Stimulated activated CD4-positive, alpha-beta T cell treated with anti-CD3 and anti-CD28 coated beads, Interleukin-4, amount 100 ng/mL, for 48 hours (primary cell): Measurements from ENCODE around the gene TCF3.
"Not testable (repeated sequence)": the region's sequence is repeated elsewhere in the genome, so short reads cannot be mapped to it uniquely, and the experiment has no call there.

Experiments
- DNase-seq, 2 donors: peaks; one replicate each; pipeline ENCODE4 v3.0.0-alpha.2; 2020; ENCODE audit warnings: low read depth in 2 of 2

Gene TCF3

DNA sequence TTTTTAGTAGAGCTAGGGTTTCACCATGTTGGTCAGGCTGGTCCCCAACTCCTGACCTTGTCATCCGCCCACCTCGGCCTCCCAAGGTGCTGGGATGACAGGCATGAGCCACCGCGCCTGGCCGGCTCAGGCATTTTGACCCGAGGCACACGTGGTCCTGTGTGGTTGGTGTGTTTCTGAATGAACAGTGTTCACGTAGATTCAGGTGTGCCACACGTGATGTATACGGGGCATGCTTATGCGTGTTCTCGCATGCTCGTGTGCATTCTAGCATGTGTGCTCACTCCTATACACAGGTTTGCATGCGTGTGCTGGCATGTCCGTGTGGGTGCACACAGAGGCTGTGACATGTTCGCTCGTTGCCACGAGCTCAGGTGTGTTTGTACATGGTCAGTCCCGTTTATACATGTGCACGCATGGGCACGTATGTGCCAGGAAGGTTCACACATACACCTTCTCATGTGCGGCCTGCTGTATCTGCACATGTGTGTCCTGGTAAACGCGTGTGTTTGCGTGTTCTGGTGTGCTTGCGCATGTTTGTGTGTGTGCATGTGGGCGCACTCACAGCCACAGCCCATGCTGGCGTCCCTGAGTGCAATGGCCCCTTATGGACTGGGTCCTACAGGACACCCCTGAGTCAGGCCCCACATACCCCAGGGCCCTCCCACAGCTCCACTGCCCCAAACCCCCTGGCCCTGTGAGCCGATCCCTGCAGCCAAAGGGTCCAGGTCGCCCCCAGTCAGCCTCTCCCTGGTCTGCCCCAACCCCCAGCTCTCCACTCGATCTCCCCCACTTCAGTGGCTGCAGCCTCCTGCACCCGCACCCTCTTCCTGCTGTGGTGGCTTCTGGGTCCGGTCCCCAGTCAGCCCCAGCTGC is 20.6 kb upstream of the TCF3 start:
- no peak for DNase-seq

DNA sequence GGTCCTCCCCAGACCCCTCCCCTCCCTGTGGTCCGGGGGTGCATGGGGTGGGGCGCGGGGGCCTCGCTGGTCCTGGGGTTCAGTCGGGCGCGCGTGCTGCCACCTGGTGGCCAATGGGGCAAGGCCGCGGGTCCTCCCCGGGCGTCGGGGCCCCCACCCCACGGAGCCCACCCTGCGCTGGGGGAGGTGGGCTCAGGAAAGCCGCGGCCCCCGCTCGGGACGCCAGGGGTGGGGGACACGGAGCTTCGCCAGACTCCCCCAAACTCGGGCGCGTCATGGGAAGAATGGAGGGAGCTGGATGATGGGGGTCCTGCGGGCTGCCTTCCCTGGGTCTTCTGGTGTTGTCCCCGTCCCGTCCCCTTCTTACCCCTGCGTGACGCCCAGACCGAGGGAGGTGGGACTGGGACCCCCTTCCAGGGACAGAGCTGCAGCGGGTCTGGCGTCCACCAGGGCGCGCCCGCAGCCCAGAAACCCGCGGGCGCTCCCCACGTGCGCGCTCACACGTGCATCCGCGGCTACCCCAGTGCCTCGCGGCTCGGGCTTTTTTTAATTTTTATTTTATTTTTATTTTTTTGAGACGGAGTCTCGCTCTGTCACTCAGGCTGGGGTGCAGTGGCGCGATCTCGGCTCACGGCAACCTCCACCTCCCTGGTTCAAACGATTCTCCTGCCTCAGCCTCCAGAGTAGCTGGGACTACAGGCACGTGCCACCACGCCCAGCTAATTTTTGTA is 19.8 kb upstream of the TCF3 start:
- DNase-seq, result peak; percentile 36 to 56

DNA sequence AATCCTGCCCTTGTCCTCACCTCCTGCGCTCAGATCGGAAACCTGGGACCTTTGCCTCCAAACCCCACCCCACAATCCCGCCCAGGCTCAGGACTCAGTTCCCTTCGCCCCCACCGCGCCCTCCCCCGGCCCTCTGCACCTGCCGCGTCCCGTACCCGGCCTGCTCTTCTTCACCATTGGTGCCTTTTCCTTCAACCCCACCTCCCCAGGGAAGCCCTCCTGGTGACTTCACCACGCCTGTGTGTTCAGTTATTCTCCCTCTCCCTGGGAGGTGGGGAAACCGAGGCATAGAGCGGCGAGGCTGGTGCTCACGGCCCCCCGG is 19.3 kb upstream of the TCF3 start:
- no peak for DNase-seq

DNA sequence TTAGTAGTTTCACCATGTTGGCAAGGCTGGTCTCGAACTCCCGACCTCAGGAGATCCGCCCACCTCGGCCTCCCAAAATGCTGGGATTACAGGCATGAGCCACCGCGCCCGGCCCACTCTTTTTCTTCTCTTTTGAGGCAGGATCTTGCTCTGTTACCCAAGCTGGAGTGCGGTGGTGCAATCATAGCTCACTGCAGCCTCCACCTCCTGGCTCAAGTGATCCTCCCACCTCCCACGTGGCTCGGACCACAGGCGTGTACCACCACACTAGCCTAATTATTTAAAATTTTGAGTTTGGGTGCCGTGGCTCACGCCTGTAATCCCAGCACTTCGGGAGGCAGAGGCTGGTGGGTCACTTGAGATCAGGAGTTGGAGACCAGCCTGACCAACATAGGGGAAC is 18.3 kb upstream of the TCF3 start:
- DNase-seq, result not testable (repeated sequence)

DNA sequence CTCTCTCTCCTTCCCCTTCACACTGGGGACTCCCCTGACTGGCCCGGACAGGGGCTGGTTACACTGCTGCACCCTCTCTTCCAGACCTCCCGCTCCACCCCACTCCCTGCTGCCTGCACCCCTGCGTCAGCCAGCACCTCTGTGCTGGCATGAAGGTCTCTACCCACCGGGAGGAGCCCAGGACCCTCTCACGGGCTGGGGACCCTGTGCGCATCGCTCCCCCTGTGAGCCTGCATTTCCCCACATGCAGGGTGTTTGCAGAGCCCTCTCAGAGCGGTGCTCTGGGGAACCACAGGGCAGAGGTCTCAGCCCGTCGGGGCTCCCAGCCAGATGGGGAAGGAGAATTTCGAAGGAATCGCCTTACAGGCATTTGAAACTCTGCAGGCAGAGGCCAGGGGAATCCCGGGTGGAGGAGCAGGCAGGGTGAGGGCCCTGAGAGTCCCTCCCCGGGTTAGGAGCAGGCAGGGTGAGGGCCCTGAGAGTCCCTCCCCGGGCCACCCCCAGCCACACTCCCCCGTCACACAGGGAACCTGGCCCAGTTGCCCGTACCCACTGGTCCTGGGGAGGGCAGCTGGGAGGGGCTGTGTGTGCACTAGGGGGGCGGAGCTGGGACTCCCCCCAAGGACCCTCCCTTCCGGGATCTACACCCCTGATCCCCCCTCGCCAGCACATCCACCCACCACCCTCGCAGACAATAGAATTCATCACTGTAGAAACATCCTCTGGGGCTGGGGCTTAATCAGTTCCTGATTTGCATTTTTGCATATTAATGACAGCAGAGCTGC is 16.3 kb upstream of the TCF3 start:
- no peak for DNase-seq

DNA sequence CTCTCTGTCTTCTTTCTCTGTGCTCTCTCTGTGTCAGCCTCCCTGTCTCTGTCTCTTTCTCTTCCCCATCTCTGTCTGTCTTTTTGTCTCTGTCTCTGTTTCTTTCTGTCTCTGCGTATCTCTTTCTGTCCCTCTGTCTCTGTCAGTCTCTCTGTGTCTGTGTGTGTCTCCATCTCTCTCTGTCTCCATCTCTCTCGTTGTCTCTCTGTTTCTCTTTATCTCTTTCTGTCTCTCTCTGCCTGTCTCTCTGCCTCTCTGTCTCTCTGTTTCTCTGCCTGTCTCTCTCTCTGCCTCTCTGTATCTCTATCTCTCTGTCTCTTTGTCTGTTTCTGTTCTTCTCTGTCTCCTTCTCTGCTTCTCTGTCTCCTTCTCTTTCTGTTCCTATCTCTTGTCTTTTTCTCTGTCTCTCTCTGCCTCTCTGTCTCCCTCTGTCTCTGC is 15.7 kb upstream of the TCF3 start:
- DNase-seq, result no peak

DNA sequence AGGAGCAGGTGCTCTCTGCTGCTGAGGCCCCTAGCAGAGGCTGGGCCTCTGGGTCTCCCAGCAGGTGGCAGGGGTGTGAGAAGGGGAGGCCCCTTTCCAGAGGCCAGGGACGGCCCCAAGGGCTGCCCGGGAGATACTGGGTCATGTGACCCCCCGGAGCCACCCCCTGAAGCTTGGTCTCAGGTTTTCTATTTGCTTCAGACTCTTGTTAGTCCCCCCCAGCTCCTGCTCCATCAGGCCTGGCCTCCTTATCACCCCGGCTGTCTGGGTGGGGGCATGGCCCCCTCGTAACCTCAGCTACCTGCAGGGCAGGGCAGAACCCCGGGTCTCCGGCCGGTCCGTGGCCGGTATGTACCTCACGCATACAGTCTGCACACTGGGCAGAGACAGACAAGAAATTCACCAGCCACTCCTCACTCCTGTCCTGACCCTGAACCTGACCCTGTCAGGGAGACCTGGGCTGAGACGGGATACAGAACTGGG is 13.2 kb upstream of the TCF3 start:
- no peak for DNase-seq

DNA sequence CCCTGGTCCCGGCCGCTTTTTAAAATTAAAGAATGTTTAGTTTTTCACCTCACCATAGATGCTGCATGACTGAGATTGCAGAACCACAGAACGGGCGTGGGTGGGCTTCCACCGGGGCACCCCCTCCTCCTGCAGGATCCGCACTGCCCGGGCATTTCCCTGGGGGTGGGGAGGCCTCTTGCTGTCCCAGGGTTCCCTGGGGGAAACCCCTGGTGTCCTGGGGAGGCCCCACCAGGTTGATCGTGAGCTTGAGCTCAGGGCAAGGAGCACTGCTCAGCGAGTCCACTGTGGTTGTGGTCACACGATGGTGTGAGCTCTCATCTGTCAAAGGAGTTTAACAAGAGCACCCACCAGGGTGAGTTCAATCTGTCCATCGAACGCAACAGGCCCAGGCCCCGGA is 11.4 kb upstream of the TCF3 start:
- peak in 1 of 2 donors; percentile 49 for DNase-seq

DNA sequence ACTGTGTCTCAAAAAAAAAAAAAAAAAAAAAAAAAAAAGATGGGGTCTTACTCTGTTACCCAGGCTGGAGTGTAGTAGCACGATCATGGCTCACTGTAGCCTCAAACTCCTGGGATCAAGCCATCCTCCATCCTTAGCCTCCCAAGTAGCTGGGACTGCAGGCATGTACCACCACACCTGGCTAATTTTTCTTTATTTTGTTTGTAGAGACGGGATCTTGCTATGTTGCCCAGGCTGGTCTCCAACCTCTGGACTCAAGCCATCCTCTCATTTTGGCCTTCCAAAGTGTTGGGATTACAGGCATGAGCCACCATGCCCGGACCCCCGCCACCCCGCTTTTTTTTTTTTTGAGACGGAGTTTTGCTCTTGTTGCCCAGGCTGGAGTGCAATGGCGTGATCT is 10.8 kb upstream of the TCF3 start:
- DNase-seq, result not testable (repeated sequence)

DNA sequence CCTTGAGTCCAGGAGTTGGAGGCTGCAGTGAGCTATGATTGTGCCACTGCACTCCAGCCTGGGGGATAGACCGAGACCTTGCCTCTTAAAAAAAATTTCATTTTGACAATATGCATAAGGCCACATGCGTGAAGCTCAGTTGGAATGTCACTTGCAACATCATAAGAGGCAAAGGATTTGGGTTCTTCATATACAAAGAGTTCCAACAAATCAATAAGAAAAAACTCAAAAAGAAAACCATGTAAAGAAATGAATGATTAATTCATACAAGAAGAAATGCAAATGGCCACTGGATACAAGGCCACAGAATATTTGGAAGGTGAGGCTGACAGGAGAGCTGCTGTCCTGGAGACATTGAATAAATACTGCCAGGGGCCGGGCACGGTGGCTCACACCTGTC is 9.6 kb upstream of the TCF3 start:
- no peak for DNase-seq

DNA sequence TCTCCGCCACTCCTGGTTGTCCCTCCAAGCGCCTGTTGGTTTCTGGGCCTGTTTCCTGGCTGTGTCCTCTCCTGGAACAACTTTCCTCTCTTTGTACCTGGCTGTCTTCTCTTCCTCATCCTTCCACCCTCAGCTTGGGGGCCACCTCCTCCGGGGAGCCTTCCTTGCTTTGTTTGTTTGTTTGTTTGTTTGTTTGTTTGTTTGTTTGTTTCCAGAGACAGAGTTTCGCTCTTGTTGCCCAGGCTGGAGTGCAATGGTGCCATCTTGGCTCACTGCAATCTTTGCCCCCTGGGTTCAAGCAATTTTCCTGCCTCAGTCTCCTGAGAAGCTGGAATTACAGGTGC is 6.6 kb upstream of the TCF3 start:
- DNase-seq, result no peak

DNA sequence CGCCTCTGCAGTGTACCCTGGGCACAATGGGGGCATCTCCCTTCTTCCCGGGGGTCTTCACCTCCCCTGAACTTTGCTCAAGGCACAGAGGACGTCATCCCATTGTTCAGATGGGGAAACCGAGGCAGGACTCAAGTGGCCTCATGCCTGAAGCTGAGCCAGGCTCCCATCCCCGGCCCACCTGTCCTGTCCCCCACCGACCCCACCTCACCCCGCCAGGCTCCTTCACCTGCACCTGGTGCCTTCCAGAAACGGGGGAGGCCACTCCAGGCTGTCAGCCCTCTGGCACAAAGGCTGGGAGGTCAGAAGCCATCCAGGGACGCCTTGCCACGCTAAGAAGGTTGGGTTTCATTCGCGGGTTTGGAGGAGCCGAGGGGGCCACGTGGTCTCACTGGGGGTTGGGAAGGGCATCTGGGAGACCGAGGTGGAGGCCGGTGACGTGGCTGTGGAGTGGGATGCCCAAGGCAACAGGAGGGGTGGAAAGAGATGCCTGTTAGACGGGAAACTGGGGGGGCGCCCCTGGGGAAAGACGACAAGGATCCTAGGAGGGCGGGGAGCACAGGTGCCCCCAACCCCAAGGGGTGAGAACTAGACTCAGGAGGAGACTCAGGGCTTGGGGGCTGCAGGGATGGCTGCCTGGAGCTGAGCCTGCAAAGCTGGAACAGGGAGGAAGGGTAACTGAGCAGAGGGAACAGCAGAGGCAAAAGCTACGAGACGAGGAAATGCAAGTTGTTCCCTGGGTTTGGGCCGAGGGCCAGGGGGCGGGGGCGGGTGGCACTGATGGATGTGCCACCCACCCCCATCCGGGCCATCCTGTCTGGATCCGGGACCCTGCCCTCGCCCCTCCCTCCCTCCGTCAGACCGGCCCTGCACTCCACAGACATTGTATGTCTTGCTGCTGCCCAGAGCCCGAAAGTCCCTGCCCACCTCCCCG is 6.0 kb upstream of the TCF3 start:
- no peak for DNase-seq

DNA sequence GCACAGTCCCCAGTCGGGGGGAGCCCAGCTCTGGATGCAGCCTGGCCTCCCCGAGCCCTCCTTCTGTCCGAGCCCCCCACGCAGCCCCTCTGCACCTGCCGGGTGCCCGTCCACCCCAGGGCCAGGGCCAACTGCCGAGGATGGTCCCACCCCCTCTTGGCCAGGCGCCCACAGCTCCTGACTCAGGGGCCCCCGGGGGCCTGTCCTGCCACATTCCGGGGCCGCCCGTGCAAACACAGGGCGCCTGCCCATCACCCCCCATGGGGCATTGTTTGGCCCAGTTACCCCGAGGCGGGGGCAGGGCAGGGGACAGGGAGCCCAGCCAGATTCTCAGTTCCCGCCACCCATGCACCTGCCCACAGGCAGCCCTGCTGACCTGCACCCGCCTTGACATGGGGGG is 5.3 kb upstream of the TCF3 start:
- DNase-seq, result no peak

DNA sequence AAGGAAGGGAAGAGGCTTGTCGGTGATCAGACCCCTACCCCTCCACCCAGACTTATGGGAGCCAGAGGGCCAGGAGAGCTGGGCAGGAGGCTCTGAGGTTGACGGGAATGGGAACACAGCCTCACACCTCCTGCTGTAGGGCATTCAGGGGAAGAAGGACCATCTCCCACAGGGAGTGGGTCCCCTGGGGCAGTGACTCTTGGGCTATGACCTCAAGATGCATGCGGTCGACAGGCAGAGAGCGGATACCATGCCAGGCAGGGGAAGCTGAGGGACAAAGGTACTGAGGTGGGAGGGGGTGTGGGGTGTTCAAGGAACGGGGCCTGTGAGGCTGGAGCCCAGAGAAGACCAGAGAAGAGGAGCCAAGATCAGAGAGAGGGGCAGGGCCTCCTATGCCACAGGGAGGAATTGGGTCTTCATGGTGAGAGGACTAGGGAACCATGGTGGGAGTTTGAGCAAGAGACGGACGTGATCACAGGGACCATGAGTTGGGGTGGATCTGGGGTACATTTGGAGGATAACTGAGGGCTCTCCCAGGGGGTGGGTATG is 4.6 kb upstream of the TCF3 start:
- DNase-seq, result no peak

DNA sequence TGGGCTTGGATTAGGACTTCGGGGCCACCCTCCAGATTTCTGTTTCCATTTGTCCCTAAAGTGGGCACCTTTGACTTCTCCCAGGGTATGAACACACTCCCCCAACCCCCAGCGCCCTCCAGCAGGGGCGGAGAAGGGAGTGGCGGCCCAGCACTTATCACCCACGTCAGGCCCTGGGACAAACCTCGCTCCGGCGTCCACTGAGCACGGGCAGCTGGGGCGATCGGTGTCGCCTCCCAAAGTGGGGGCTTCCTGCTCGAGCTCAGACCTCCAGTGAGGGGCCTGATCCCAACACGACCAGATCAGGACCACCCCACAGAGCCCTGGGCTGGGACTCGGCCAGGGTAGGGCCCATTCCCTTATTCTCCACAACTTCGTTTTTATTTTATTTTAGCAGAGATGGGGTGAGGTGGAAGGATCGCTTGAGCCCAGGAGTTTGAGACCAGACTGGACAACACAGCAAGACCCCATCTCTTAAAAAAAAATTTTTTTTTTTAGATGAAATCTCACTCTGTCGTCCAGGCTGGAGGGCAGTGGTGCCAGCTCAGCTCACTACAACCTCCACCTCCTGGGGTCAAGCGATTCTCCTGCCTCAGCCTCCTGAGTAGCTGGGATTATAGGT is 3.7 kb upstream of the TCF3 start:
- DNase-seq, result no peak

DNA sequence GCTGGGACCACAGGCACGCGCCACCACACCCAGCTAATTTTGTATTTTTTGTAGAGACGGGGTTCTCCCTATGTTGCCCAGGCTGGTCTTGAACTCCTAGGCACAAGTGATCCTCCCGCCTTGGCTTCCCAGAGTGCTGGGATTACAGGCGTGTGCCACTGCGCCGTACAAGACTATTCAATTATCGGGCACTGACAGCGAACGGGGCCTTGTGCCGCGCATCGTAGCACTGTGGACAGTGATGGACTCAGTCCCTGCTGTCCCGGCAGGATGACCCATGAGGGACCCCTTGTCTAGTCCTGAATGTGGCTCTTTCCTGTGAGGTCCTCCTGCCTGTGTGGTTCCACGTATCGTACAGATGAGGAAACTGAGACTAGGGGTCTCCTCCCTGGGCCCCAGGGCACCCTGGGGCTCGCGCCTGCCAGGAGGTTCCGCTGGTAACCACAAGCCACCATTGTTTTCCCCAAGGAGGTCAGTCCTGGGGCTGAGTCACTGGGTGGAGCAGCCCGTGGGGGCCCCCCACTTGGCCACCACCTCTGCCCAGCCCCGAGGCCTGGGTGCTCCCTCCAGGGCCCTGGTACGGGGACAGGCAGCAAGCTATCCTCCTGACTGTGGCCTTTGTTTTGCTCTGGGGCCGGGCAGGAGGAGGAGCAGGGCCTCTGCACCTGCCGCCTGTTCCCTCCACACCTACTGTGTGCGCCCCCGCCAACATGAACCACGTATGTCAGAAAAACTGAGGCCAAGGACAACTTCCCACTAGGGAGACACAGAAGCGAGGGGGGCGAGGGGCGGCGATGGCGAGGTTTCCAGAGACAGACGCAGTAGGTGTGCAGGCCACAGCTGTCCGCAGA is 2.9 kb upstream of the TCF3 start:
- DNase-seq, result no peak

DNA sequence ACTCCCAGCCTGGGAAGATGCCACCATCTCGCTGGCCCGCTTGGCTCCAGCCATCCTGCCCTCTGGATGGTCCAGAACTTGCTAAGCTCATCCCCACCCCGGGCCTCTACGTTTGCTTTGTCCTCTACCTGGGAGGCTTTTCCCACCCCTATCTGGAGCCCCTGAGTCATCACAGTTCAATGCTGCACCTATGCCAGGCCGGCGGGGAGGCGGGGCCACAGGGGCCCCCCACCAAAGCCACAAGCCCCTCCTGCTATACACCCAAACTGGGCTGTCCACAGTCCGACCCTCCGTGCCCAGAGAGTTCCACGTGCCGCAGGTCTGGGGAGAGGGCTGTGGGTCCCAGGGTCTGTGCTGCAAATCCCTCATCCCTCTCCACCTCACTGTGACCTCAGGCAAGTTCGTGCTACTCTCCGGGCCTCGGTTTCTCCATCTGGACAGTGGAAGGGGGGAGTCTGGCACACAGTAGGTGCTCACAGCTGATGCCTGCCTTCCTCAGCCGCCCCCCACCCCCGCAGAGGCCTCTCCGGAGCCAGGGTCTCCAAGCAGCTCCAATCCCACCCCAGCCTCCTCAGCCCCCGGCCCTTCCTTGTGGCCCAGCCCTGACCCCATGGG is 1.9 kb upstream of the TCF3 start:
- no peak for DNase-seq

DNA sequence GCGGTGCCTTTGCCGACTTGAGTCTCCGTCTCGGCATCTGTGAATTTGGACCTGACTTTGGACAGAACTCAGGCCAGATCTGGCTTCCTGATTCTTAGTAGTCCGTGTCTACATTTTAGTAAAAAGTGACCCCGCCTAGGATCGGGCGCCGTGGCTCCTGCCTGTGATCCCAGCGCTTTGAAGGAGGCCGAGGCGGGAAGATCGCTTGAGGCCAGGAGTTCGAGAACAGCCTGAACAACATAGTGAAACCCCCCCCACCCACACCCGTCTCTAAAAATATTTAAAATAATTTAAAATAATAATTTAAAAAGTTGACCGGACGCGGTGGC is 849 bp upstream of the TCF3 start:
- no peak for DNase-seq

DNA sequence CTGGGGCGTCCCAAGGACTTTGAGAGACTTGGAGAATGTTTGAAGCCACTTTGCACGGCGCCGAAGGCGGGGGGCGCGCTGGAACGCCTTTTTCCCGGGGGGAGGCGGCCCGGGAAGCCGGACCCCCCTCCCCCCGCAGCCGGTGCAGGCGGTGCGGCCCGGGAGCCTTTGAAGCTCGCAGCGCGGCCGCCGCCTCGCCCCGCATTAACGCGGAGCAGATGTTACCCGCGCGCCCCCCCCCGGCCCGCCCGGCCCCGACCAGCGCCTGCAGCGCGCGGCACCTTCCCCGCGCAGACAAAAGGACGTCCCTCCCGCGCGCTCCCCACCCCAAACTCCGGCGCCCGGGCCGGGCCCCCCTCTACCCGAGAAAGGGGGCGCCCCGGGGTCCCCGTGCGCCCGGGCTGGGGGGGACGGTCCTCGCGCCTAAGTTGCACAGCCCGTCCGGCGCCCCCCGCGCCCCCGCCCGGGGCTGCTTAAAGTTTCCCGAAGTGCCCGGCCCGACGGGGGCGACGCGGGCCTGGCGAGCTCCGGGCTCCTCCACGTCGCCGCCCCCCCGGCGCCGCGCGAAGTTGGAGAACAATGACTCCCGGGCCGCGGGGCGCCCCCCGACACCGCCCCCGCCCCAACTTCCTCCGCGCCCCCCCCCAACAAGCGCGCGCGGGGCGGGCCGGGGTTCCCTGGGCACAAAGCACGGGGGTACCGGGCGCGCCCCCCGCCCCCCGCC is 685 bp downstream of the TCF3 start:
- DNase-seq, result peak; percentile 26 to 32
